Adrenal gland (tissue), 5 donors: Measurements from ENCODE around the gene PICK1.
"Not testable (repeated sequence)": the region's sequence is repeated elsewhere in the genome, so short reads cannot be mapped to it uniquely, and the experiment has no call there.

ENCODE experiments used
- CTCF ChIP-seq, 6 experiments: fragments of 450-650 bp in 4 of 6; fragments of 200-600 bp in 2 of 6; sonication (generic) in 1 of 6; IDR thresholded peaks; 1 replicate in 5 of 6; 2 replicates in 1 of 6; pipeline versions ENCODE4 v1.5.1 to v1.8.0; 2016 to 2021; ENCODE audit warnings: antibody characterized with exemption in 6 of 6, mild to moderate bottlenecking in 2 of 6, moderate library complexity in 1 of 6
- POLR2A ChIP-seq, 2 donors: fragments of 450-650 bp; IDR thresholded peaks; one replicate each; pipeline ENCODE4 v1.6.1; 2017; ENCODE audit warnings: antibody characterized with exemption in 2 of 2, mild to moderate bottlenecking in 2 of 2, moderate library complexity in 1 of 2
- donor health status: DM: no; HTN: no; CAD: no.

GRCh38 chr22:38079208-38079607 lies 22.0 kb downstream of the PICK1 start:
- TF ChIP-seq POLR2A, CTCF (IDR thresholded peaks at IDR 0.05): not testable (repeated sequence)
